ENCODE results near the gene DPYSL4.

DNA sequence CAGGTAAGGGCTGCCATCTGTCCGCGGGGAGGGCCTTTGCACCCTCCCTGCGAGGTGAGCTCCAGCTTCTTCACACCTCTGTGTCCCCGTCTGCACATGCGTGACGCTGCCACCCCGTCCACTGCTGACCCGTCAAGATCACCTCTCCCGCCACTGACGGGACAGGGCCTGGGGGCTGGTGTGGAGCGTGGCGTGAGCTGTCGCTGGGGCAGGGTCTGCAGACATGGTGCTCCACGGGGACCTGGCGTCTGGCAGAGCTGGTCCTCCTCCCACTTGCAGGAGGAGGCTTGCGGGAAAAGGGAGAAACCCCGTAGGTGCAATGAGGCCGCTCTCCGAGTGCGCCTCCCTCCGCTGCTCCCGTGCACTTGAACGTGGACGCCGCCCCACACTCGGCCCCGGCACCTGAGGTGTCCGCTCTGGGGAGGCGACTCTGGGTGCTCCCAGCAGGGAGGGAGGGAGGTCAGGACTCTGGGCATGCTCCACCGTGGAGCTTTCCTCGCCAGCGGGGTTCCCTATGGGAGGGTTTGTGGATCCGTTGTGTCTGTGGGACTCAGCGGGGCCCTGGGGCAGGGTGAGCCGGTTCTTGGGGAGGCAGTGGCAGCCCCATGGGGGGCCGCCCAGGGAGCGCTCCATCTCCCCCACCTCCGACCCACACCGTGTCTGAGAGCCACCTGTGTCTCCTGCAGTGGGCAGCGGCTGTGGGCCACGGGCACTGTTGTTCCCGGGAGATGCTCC is 17.6 kb upstream of the DPYSL4 start:
- no peak for TF ChIP-seq EP300 (IDR thresholded peaks at IDR 0.05)
- TF ChIP-seq, protein P1, sequence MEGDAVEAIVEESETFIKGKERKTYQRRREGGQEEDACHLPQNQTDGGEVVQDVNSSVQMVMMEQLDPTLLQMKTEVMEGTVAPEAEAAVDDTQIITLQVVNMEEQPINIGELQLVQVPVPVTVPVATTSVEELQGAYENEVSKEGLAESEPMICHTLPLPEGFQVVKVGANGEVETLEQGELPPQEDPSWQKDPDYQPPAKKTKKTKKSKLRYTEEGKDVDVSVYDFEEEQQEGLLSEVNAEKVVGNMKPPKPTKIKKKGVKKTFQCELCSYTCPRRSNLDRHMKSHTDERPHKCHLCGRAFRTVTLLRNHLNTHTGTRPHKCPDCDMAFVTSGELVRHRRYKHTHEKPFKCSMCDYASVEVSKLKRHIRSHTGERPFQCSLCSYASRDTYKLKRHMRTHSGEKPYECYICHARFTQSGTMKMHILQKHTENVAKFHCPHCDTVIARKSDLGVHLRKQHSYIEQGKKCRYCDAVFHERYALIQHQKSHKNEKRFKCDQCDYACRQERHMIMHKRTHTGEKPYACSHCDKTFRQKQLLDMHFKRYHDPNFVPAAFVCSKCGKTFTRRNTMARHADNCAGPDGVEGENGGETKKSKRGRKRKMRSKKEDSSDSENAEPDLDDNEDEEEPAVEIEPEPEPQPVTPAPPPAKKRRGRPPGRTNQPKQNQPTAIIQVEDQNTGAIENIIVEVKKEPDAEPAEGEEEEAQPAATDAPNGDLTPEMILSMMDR (IDR thresholded peaks at IDR 0.05): no peak
- TF ChIP-seq POLR2A (IDR thresholded peaks at IDR 0.05): no peak
- no peak for TF ChIP-seq POLR2AphosphoS5 (IDR thresholded peaks at IDR 0.05)

All from upper lobe of left lung (tissue), 4 donors.